Esophagus squamous epithelium (tissue), 5 donors: Measurements from ENCODE around the gene IFNG. TPM values are rescaled to one million over a fixed set of nuclear protein-coding genes. Genes with fewer than 3 reads are reported as not detected.
"Not testable (repeated sequence)": the region's sequence is repeated elsewhere in the genome, so short reads cannot be mapped to it uniquely, and the experiment has no call there.

Source experiments
- DNase-seq: peaks from one replicate; lab custom pipeline; 2025; lab: John Stamatoyannopoulos, UW
- H3K27ac ChIP-seq, 4 donors: fragments of 200-600 bp; sonication (generic); one replicate each; pipeline ENCODE4 v1.5.1; 2016 to 2019; ENCODE audit warnings: mild to moderate bottlenecking in 1 of 4
- H3K27me3 ChIP-seq, 4 donors: fragments of 200-600 bp; sonication (generic); 1 replicate in 3 of 4; 2 replicates in 1 of 4; pipeline versions ENCODE4 v1.5.1 to v1.6.0; 2017 to 2021; ENCODE audit warnings: antibody characterized with exemption in 1 of 4
- H3K36me3 ChIP-seq, 3 donors: fragments of 200-600 bp; sonication (generic); one replicate each; pipeline ENCODE4 v1.5.1; 2016 to 2019
- H3K4me1 ChIP-seq, 3 donors: fragments of 200-600 bp; sonication (generic); one replicate each; pipeline ENCODE4 v1.5.1; 2017 to 2019
- H3K4me3 ChIP-seq, 4 donors: fragments of 200-600 bp; sonication (generic); 1 replicate in 3 of 4; 2 replicates in 1 of 4; pipeline ENCODE4 v1.5.1; 2016 to 2019; ENCODE audit warnings: mild to moderate bottlenecking in 2 of 4, moderate library complexity in 1 of 4
- H3K9me3 ChIP-seq, 3 donors: fragments of 200-600 bp; sonication (generic); one replicate each; pipeline ENCODE4 v1.5.1; 2016 to 2019
- CTCF ChIP-seq, 6 experiments: fragments of 450-650 bp in 4 of 6; fragments of 200-600 bp in 2 of 6; sonication (generic) in 2 of 6; IDR thresholded peaks; one replicate each; pipeline ENCODE4 v1.5.1; 2016 to 2019; ENCODE audit warnings: antibody characterized with exemption in 6 of 6, mild to moderate bottlenecking in 4 of 6, moderate library complexity in 4 of 6
- POLR2A ChIP-seq, 4 donors: fragments of 450-650 bp; IDR thresholded peaks; one replicate each; pipeline ENCODE4 v1.6.1; 2017; ENCODE audit warnings: antibody characterized with exemption in 4 of 4, mild to moderate bottlenecking in 4 of 4, moderate library complexity in 3 of 4
- WGBS, 2 donors: methylation state at CpG; one replicate each; pipeline ENCODE4 v1.1.5; 2018; 5-methylcytosine and 5-hydroxymethylcytosine counted together
- intact Hi-C: fragments of 100-400 bp; cut with DNase I; formaldehyde crosslinking; loops from one replicate; pipeline ENCODE4 v1.15.0; 2022
- total RNA-seq, 4 donors: library from RNA; depleted of rRNA; stranded (reverse); fragments of >200 nt; gene quantifications; one replicate each; pipeline ENCODE4 v1.1.0, GENCODE V29; 2016
- donor health status: DM: yes; HTN: yes; CAD: no.

IFNG gene
- not detected for total RNA-seq

GRCh38 chr12:68159681-68160304 lies at the start of gene IFNG:
Gene IFNG, minus strand, starts transcription at chr12:68159740. Its CDS starts 125 bp downstream, at chr12:68159615.
- Histone ChIP-seq H3K27me3 (peaks cover 0 to 8% (median 0%) of the 10 kb centered on the region in 4 donors), H3K36me3 (no peaks in the 10 kb centered on the region), H3K4me3 (no peak within 1 kb of the TSS), H3K4me1 (peaks cover 0 to 4% (median 0%) of the 10 kb centered on the region in 3 donors), H3K9me3 (no peaks in the 10 kb centered on the region), H3K27ac (peak within 1 kb of the TSS in 1 of 4 donors; percentile 22)
- TF ChIP-seq POLR2A (IDR thresholded peaks at IDR 0.05) (no peak), CTCF (IDR thresholded peaks at IDR 0.05) (no peak)
- intact Hi-C loops = loop anchor here (10.0 kb wide), 1 partner anchor 115 kb away; no protein-coding TSS in a partner anchor
- no peak for DNase-seq
- 56 to 61% methylated on average over 5 of the region's 5 CpGs for WGBS, 2 donors

GRCh38 chr12:68209048-68209728 lies 49.6 kb upstream of the IFNG start:
- H3K27me3 ChIP-seq = peaks cover 0 to 20% (median 0%) of the 10 kb centered on the region in 4 donors
- intact Hi-C loops, H3K9me3 ChIP-seq, H3K27ac ChIP-seq, H3K4me3 ChIP-seq, H3K4me1 ChIP-seq, H3K36me3 ChIP-seq, DNase-seq: not testable (repeated sequence)
- 55 to 68% methylated on average over 11 to 12 of the region's 12 CpGs for WGBS, 2 donors

GRCh38 chr12:68207276-68207675 lies 47.7 kb upstream of the IFNG start:
- TF ChIP-seq POLR2A (IDR thresholded peaks at IDR 0.05) = no peak
- TF ChIP-seq CTCF (IDR thresholded peaks at IDR 0.05) = no peak
- no peak for DNase-seq
- no peaks in the 10 kb centered on the region for H3K36me3 ChIP-seq
- peaks cover 0 to 14% (median 0%) of the 10 kb centered on the region in 4 donors for H3K27me3 ChIP-seq
- intact Hi-C loops = no loop called here
- H3K4me3 ChIP-seq = no peak overlapping the region
- H3K27ac ChIP-seq = no peak overlapping the region
- H3K9me3 ChIP-seq = no peaks in the 10 kb centered on the region
- no peaks in the 10 kb centered on the region for H3K4me1 ChIP-seq

- no peaks in the 10 kb centered on the region for H3K4me1 ChIP-seq
- H3K9me3 ChIP-seq = no peaks in the 10 kb centered on the region
- TF ChIP-seq POLR2A (IDR thresholded peaks at IDR 0.05) (no peak), CTCF (IDR thresholded peaks at IDR 0.05) (no peak)
- intact Hi-C loops = no loop called here
- WGBS, 2 donors = 0 to 20% methylated on average over 1 of the region's 1 CpG
- H3K36me3 ChIP-seq = no peaks in the 10 kb centered on the region
- H3K27ac ChIP-seq = no peak overlapping the region
- H3K27me3 ChIP-seq = peaks cover 0 to 14% (median 0%) of the 10 kb centered on the region in 4 donors
- no peak for DNase-seq
- H3K4me3 ChIP-seq = no peak overlapping the region
These were observed 46.9 kb upstream of the IFNG start for GRCh38 chr12:68206446-68206845.

GRCh38 chr12:68203460-68203875 lies 43.9 kb upstream of the IFNG start:
- no peaks in the 10 kb centered on the region for H3K4me1 ChIP-seq
- no peak overlapping the region for H3K4me3 ChIP-seq
- 62 to 72% methylated on average over 5 of the region's 5 CpGs for WGBS, 2 donors
- no peak for DNase-seq
- H3K27ac ChIP-seq = no peak overlapping the region
- no peaks in the 10 kb centered on the region for H3K36me3 ChIP-seq
- H3K9me3 ChIP-seq = no peaks in the 10 kb centered on the region
- no peak for TF ChIP-seq CTCF (IDR thresholded peaks at IDR 0.05)
- TF ChIP-seq POLR2A (IDR thresholded peaks at IDR 0.05) = no peak
- H3K27me3 ChIP-seq = peaks cover 0 to 10% (median 0%) of the 10 kb centered on the region in 4 donors
- intact Hi-C loops = no loop called here
